Suprapubic skin (tissue), 4 donors: ENCODE data around the gene ITK. TPM values are rescaled to one million over a fixed set of nuclear protein-coding genes. Genes with fewer than 3 reads are reported as not detected.

Source experiments
- DNase-seq, 2 donors: peaks; one replicate each; pipeline ENCODE4 v3.0.0-alpha.2; 2019; ENCODE audit warnings: low spot score in 2 of 2
- H3K27ac ChIP-seq: fragments of 200-600 bp; sonication (generic); one replicate; pipeline ENCODE4 v1.5.1; 2019
- H3K27me3 ChIP-seq: fragments of 200-600 bp; sonication (generic); one replicate; pipeline ENCODE4 v1.5.1; 2019
- H3K36me3 ChIP-seq: fragments of 200-600 bp; sonication (generic); one replicate; pipeline ENCODE4 v1.5.1; 2019
- H3K4me1 ChIP-seq: fragments of 200-600 bp; sonication (generic); one replicate; pipeline ENCODE4 v1.5.1; 2019
- H3K4me3 ChIP-seq: fragments of 200-600 bp; sonication (generic); one replicate; pipeline ENCODE4 v1.5.1; 2019; ENCODE audit warnings: mild to moderate bottlenecking
- H3K9me3 ChIP-seq: fragments of 200-600 bp; sonication (generic); one replicate; pipeline ENCODE4 v1.5.1; 2019
- CTCF ChIP-seq, 2 donors: fragments of 200-600 bp in 1 of 2; fragments of 450-650 bp in 1 of 2; sonication (generic) in 1 of 2; IDR thresholded peaks; one replicate each; pipeline ENCODE4 v1.5.1; 2016 to 2019; ENCODE audit warnings: antibody characterized with exemption in 2 of 2, mild to moderate bottlenecking in 1 of 2, moderate library complexity in 1 of 2
- EP300 ChIP-seq: sonication (generic); formaldehyde crosslinking; IDR thresholded peaks from one replicate; pipeline ENCODE4 v1.6.1; 2017; ENCODE audit warnings: antibody characterized with exemption
- POLR2A ChIP-seq, 2 donors: fragments of 450-650 bp; IDR thresholded peaks; one replicate each; pipeline ENCODE4 v1.6.1; 2017; ENCODE audit warnings: antibody characterized with exemption in 2 of 2, mild to moderate bottlenecking in 2 of 2, moderate library complexity in 2 of 2
- POLR2AphosphoS5 ChIP-seq, 3 donors: sonication (generic); formaldehyde crosslinking; IDR thresholded peaks; one replicate each; pipeline ENCODE4 v1.6.1; 2017; ENCODE audit warnings: antibody characterized with exemption in 3 of 3
- WGBS: methylation state at CpG from one replicate; pipeline ENCODE4 v1.1.5; 2018; 5-methylcytosine and 5-hydroxymethylcytosine counted together
- total RNA-seq, 4 donors: library from RNA; depleted of rRNA; stranded (reverse); fragments of >200 nt; gene quantifications; one replicate each; pipeline ENCODE4 v1.1.0, GENCODE V29; 2016

Gene ITK
- total RNA-seq, 4 donors from 2014 or later, result 1.6 to 3.5 (median 2.7) TPM

- H3K4me1 ChIP-seq, result no peaks in the 10 kb centered on the region
- no peak overlapping the region for H3K27ac ChIP-seq
- 91% methylated on average over 5 of the region's 5 CpGs for WGBS
- H3K27me3 ChIP-seq, result peaks cover 10% of the 10 kb centered on the region
- no peak overlapping the region for H3K4me3 ChIP-seq
- no peak for DNase-seq
- H3K9me3 ChIP-seq, result no peaks in the 10 kb centered on the region
- TF ChIP-seq EP300, result no peak
- no peak for TF ChIP-seq POLR2A (IDR thresholded peaks at IDR 0.05)
- TF ChIP-seq CTCF (IDR thresholded peaks at IDR 0.05), result no peak
- no peak for TF ChIP-seq POLR2AphosphoS5 (IDR thresholded peaks at IDR 0.05)
- H3K36me3 ChIP-seq, result no peaks in the 10 kb centered on the region
Observed at GRCh38 chr5:157168286-157168685, 12.4 kb upstream of the ITK start.

GRCh38 chr5:157172403-157172802, 8.2 kb upstream of the ITK start:
- 56% methylated on average over 2 of the region's 2 CpGs for WGBS
- no peak overlapping the region for H3K4me3 ChIP-seq
- no peaks in the 10 kb centered on the region for H3K36me3 ChIP-seq
- no peaks in the 10 kb centered on the region for H3K4me1 ChIP-seq
- DNase-seq, result no peak
- H3K27ac ChIP-seq, result no peak overlapping the region
- H3K27me3 ChIP-seq, result no peaks in the 10 kb centered on the region
- TF ChIP-seq POLR2A (IDR thresholded peaks at IDR 0.05) (no peak), EP300 (no peak), CTCF (IDR thresholded peaks at IDR 0.05) (no peak), POLR2AphosphoS5 (IDR thresholded peaks at IDR 0.05) (no peak)
- H3K9me3 ChIP-seq, result no peaks in the 10 kb centered on the region

GRCh38 chr5:157175071-157175612, 5.5 kb upstream of the ITK start:
- TF ChIP-seq CTCF (IDR thresholded peaks at IDR 0.05) (no peak), POLR2A (IDR thresholded peaks at IDR 0.05) (no peak), EP300 (no peak), POLR2AphosphoS5 (IDR thresholded peaks at IDR 0.05) (no peak)
- no peaks in the 10 kb centered on the region for H3K4me1 ChIP-seq
- 98% methylated on average over 8 of the region's 8 CpGs for WGBS
- H3K36me3 ChIP-seq, result no peaks in the 10 kb centered on the region
- H3K27ac ChIP-seq, result no peak overlapping the region
- no peaks in the 10 kb centered on the region for H3K9me3 ChIP-seq
- no peak for DNase-seq
- H3K4me3 ChIP-seq, result no peak overlapping the region
- no peaks in the 10 kb centered on the region for H3K27me3 ChIP-seq

- WGBS, result 72% methylated on average over 6 of the region's 6 CpGs
- no peak for TF ChIP-seq POLR2A (IDR thresholded peaks at IDR 0.05)
- no peak for TF ChIP-seq EP300
- no peak for TF ChIP-seq CTCF (IDR thresholded peaks at IDR 0.05)
- no peak for TF ChIP-seq POLR2AphosphoS5 (IDR thresholded peaks at IDR 0.05)
- H3K4me3 ChIP-seq, result no peak overlapping the region
Observed at GRCh38 chr5:157177953-157178352, 2.7 kb upstream of the ITK start.

GRCh38 chr5:157178966-157179365, 1.7 kb upstream of the ITK start:
- Histone ChIP-seq H3K9me3 (no peaks in the 10 kb centered on the region), H3K4me3 (no peak overlapping the region), H3K27ac (no peak overlapping the region), H3K27me3 (no peaks in the 10 kb centered on the region), H3K36me3 (no peaks in the 10 kb centered on the region), H3K4me1 (no peaks in the 10 kb centered on the region)
- 78% methylated on average over 3 of the region's 3 CpGs for WGBS
- TF ChIP-seq POLR2AphosphoS5 (IDR thresholded peaks at IDR 0.05) (no peak), CTCF (IDR thresholded peaks at IDR 0.05) (no peak), EP300 (no peak), POLR2A (IDR thresholded peaks at IDR 0.05) (no peak)
- DNase-seq, result no peak

More at GRCh38 chr5:157177953-157178352, 2.7 kb upstream of the ITK start:
- Histone ChIP-seq H3K36me3 (no peaks in the 10 kb centered on the region), H3K27ac (no peak overlapping the region), H3K9me3 (no peaks in the 10 kb centered on the region), H3K4me1 (no peaks in the 10 kb centered on the region), H3K27me3 (no peaks in the 10 kb centered on the region)
- DNase-seq, result no peak
